Large intestine (tissue), 3 donors: ENCODE measurements around the gene ZSCAN16. TPM values are rescaled to one million over a fixed set of nuclear protein-coding genes. Genes with fewer than 3 reads are reported as not detected.
A peak's percentile ranks its signal among the peaks of the same experiment; 100 is the strongest.

Experiments used
- DNase-seq, 2 donors: peaks; one replicate each; pipeline versions ENCODE4 v3.0.0 to v3.0.0-alpha.2; 2013
- H3K27ac ChIP-seq: one replicate; pipeline ENCODE4 v1.5.1; 2013; ENCODE audit warnings: low read length
- H3K27me3 ChIP-seq: 2 replicates; pipeline ENCODE4 v1.6.1; 2013; ENCODE audit warnings: low read length; ENCODE audit not compliant: control insufficient read depth, insufficient read depth
- H3K36me3 ChIP-seq: 2 replicates; pipeline ENCODE4 v1.6.1; 2013; ENCODE audit warnings: low read length; ENCODE audit not compliant: control insufficient read depth, insufficient read depth
- H3K4me1 ChIP-seq: one replicate; pipeline ENCODE4 v1.6.1; 2013; ENCODE audit warnings: low read length; ENCODE audit not compliant: control insufficient read depth, insufficient read depth
- H3K4me3 ChIP-seq: one replicate; pipeline ENCODE4 v1.5.1; 2013; ENCODE audit warnings: low read length
- H3K9me3 ChIP-seq: one replicate; pipeline ENCODE4 v1.6.1; 2013; ENCODE audit warnings: mild to moderate bottlenecking, low read depth, low read length, moderate library complexity; ENCODE audit not compliant: control insufficient read depth
- WGBS: methylation state at CpG from one replicate; pipeline ENCODE4 v1.1.5; 2013; ENCODE audit warnings: low lambda C conversion rate; ENCODE audit not compliant: insufficient coverage; 5-methylcytosine and 5-hydroxymethylcytosine counted together
- polyA plus RNA-seq: library from polyadenylated mRNA; unstranded; fragments of 120-200 nt; gene quantifications from one replicate; pipeline ENCODE4 v1.2.1, GENCODE V29; 2013

The ZSCAN16 gene
- polyA plus RNA-seq, 1 donor, result 10.0 TPM

GRCh38 chr6:28124971-28125353 is 553 bp downstream of the ZSCAN16 start:
- 67% methylated on average over 1 of the region's 6 CpGs for WGBS
- DNase-seq, result no peak
- Histone ChIP-seq H3K9me3 (no peaks in the 10 kb centered on the region), H3K27ac (no peak overlapping the region), H3K27me3 (no peaks in the 10 kb centered on the region), H3K4me3 (peak overlapping the region; percentile 61), H3K36me3 (peaks cover 29% of the 10 kb centered on the region), H3K4me1 (no peaks in the 10 kb centered on the region)

- no peaks in the 10 kb centered on the region for H3K4me1 ChIP-seq
- DNase-seq, result no peak
- WGBS, result 100% methylated on average over 1 of the region's 4 CpGs
- no peaks in the 10 kb centered on the region for H3K27me3 ChIP-seq
- H3K4me3 ChIP-seq, result no peak overlapping the region
- H3K36me3 ChIP-seq, result peaks cover 24% of the 10 kb centered on the region
- H3K27ac ChIP-seq, result no peak overlapping the region
- H3K9me3 ChIP-seq, result no peaks in the 10 kb centered on the region
Observed at GRCh38 chr6:28125401-28125800, 992 bp downstream of the ZSCAN16 start.

GRCh38 chr6:28134015-28134414 is 9.6 kb downstream of the ZSCAN16 start:
- no peak overlapping the region for H3K27ac ChIP-seq
- H3K9me3 ChIP-seq, result no peaks in the 10 kb centered on the region
- no CpG with 5 or more reads among the region's 3 CpGs for WGBS

DNA sequence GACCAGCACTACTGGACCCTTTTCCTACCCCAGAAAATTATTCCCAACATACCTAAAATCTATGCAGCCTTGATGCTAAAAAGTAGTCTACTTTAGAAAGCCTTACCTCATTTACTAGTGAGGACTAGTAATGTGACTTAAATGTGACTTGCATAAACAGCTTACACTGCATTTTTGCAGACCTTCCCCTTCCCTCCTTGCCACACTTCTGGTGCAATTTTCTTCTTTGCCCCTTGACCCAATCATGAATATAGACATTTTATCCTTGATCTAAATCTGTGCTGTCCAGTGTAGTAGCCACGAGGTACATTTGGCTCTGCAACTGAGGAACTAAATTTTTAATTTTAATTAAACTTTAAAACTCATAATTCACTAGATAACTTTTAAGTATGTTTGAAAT is 10.3 kb downstream of the ZSCAN16 start:
- peaks cover 4% of the 10 kb centered on the region for H3K4me1 ChIP-seq
- H3K27ac ChIP-seq, result no peak overlapping the region
- no peaks in the 10 kb centered on the region for H3K9me3 ChIP-seq
- peaks cover 9% of the 10 kb centered on the region for H3K36me3 ChIP-seq
- no peak overlapping the region for H3K4me3 ChIP-seq
- no CpG with 5 or more reads among the region's 1 CpG for WGBS
- DNase-seq, result no peak
- H3K27me3 ChIP-seq, result no peaks in the 10 kb centered on the region

More at GRCh38 chr6:28134015-28134414, 9.6 kb downstream of the ZSCAN16 start:
- H3K4me1 ChIP-seq, result peaks cover 4% of the 10 kb centered on the region
- DNase-seq, result peak in 1 of 2 donors; percentile 2
- H3K27me3 ChIP-seq, result no peaks in the 10 kb centered on the region
- H3K4me3 ChIP-seq, result no peak overlapping the region
- H3K36me3 ChIP-seq, result peaks cover 14% of the 10 kb centered on the region

DNA sequence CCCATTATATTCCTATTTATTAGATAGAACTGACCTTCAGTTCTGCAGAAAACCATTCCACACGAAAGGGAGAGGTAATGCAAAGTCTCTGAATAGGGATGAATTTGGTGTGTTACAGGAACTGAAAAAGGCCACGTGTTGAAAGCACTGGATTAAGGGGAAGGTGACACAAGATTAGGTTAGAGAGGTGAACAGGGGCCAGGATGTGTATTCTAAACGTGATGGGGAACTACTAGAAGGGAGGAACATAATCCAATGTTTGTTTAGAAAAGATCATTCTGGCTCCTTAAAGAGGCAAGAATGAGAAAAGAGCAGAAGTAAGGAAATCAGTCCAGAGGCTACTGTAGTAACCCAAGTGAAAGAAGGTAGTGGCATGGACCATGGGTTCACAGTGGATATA is 11.0 kb downstream of the ZSCAN16 start:
- Histone ChIP-seq H3K4me3 (no peak overlapping the region), H3K4me1 (peaks cover 4% of the 10 kb centered on the region), H3K27ac (no peak overlapping the region), H3K9me3 (no peaks in the 10 kb centered on the region), H3K27me3 (no peaks in the 10 kb centered on the region), H3K36me3 (peaks cover 9% of the 10 kb centered on the region)
- DNase-seq, result no peak
- 47% methylated on average over 2 of the region's 3 CpGs for WGBS

- Histone ChIP-seq H3K4me1 (peaks cover 4% of the 10 kb centered on the region), H3K9me3 (no peaks in the 10 kb centered on the region), H3K4me3 (peak overlapping the region; percentile 91), H3K27me3 (no peaks in the 10 kb centered on the region), H3K27ac (peak overlapping the region; percentile 87), H3K36me3 (peaks cover 5% of the 10 kb centered on the region)
- DNase-seq, result peak; percentile 78 to 88
- WGBS, result 0% methylated on average over 1 of the region's 58 CpGs
Observed at GRCh38 chr6:28136585-28137504, 12.4 kb downstream of the ZSCAN16 start.

GRCh38 chr6:28137505-28137981 is 13.1 kb downstream of the ZSCAN16 start:
- 0% methylated on average over 2 of the region's 6 CpGs for WGBS
- no peaks in the 10 kb centered on the region for H3K27me3 ChIP-seq
- no peaks in the 10 kb centered on the region for H3K9me3 ChIP-seq
- peaks cover 4% of the 10 kb centered on the region for H3K36me3 ChIP-seq
- DNase-seq, result peak in 1 of 2 donors; percentile 5
- H3K27ac ChIP-seq, result peak overlapping the region; percentile 87
- peak overlapping the region; percentile 91 for H3K4me3 ChIP-seq
- peaks cover 4% of the 10 kb centered on the region for H3K4me1 ChIP-seq

- peaks cover 4% of the 10 kb centered on the region for H3K4me1 ChIP-seq
- H3K4me3 ChIP-seq, result no peak overlapping the region
- no peak for DNase-seq
- no peak overlapping the region for H3K27ac ChIP-seq
- no peaks in the 10 kb centered on the region for H3K9me3 ChIP-seq
- WGBS, result 25% methylated on average over 2 of the region's 9 CpGs
- H3K36me3 ChIP-seq, result peaks cover 3% of the 10 kb centered on the region
- H3K27me3 ChIP-seq, result no peaks in the 10 kb centered on the region
Observed at GRCh38 chr6:28139860-28140543, 15.6 kb downstream of the ZSCAN16 start.

GRCh38 chr6:28140616-28141015 is 16.2 kb downstream of the ZSCAN16 start:
- Histone ChIP-seq H3K4me1 (peaks cover 4% of the 10 kb centered on the region), H3K27me3 (no peaks in the 10 kb centered on the region), H3K36me3 (peaks cover 8% of the 10 kb centered on the region), H3K27ac (no peak overlapping the region), H3K9me3 (no peaks in the 10 kb centered on the region), H3K4me3 (no peak overlapping the region)
- no CpG with 5 or more reads among the region's 5 CpGs for WGBS
- no peak for DNase-seq

DNA sequence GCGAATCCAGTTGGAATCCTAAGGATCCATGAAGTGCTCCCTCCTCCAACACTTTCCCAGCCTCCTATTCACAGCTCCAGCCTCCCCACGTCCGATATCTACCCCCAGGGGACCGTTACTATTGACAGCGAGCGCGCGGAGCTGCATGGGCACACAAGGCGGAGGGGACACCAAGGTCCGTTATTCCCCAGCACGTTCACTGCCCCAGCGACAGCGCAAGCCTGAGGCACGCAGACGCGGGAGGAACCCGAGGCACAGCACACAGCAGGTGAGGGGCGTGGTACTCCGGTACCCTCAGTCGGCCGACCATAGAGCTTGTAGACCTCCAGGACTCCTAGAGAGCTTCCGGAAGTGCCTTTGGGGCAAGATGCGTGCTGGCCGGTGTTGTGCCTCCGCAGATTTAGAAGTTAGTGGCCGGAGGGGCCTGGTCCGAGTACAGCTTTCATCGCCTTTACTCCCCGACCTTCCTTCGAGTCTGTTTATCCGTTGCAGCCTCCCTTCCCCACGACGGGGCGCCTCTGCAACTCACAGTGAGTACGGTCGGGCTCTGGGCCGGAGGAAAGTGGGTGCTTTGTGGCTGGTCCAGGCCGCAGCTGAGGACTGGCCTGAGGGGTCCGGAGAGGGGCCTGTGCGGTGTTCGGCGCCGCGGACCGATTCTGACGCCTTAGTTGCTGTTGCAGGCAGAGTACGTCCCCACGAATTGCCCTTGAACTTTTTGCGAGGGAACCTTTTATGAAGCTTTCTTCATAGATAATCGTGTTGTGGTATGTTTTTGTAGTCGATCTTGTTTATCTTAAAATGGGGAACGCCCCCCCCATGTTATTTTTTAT is 17.3 kb downstream of the ZSCAN16 start, which contains the start of gene ZKSCAN8:
ZKSCAN8 (plus strand) TSS at position 384 of the 830 bp plus-strand sequence. CDS start 6,525 bp downstream, outside the sequence.
- peaks cover 11% of the 10 kb centered on the region for H3K36me3 ChIP-seq
- WGBS, result 0% methylated on average over 3 of the region's 52 CpGs
- no peaks in the 10 kb centered on the region for H3K9me3 ChIP-seq
- peak within 1 kb of the TSS; percentile 39 for H3K27ac ChIP-seq
- H3K27me3 ChIP-seq, result no peaks in the 10 kb centered on the region
- DNase-seq, result peak; percentile 65 to 88
- peak within 1 kb of the TSS; percentile 83 for H3K4me3 ChIP-seq
- H3K4me1 ChIP-seq, result peaks cover 4% of the 10 kb centered on the region
